ENCODE measurements around the gene NOX3. TPM values are rescaled to one million over a fixed set of nuclear protein-coding genes. Genes with fewer than 3 reads are reported as not detected.

Gene NOX3
- total RNA-seq, 1 donor from 2014 or later: not detected

DNA sequence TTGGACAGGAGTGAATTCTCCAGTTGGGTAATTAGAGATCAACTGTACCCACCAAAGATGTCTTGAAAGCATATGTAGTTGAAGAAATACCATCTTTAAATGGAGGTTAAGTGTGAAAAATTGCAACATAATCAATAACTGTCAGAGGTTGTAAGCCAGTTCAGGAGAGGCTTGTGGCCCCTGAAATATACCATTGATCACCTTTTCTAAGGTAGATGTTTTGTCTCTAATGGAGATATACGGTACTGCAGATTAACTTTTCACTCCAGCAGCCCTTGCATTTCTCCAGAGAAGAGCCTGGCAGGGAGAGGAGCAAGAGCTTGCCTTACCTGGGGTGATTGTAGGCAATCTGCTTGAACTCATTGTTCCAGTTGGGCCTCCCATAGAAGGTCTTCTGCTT is 48.8 kb downstream of the NOX3 start:
- TF ChIP-seq, protein P1, sequence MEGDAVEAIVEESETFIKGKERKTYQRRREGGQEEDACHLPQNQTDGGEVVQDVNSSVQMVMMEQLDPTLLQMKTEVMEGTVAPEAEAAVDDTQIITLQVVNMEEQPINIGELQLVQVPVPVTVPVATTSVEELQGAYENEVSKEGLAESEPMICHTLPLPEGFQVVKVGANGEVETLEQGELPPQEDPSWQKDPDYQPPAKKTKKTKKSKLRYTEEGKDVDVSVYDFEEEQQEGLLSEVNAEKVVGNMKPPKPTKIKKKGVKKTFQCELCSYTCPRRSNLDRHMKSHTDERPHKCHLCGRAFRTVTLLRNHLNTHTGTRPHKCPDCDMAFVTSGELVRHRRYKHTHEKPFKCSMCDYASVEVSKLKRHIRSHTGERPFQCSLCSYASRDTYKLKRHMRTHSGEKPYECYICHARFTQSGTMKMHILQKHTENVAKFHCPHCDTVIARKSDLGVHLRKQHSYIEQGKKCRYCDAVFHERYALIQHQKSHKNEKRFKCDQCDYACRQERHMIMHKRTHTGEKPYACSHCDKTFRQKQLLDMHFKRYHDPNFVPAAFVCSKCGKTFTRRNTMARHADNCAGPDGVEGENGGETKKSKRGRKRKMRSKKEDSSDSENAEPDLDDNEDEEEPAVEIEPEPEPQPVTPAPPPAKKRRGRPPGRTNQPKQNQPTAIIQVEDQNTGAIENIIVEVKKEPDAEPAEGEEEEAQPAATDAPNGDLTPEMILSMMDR (IDR thresholded peaks at IDR 0.05; ENCODE audit: borderline replicate concordance): no peak
- intact Hi-C loops (cut with micrococcal nuclease): no loop called here

DNA sequence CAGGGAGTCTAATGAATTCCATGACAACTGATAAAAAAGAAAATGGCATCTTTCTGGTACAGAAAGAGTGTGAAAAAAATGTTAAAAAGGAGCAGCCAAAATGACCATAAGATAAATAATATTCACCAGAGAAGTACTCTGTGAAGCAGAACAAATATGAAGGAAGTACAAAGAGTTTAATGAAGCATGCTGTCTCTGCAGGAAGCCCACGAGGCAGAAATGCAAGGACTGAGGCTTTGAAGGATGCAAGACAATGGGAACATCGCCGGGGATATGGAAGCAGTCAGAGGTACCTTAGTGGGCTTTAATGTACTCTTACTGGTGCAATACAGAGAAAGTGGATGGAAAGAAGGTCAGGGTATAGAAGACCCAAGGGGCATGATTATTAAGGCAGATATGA is 50.7 kb downstream of the NOX3 start:
- intact Hi-C loops (cut with micrococcal nuclease): no loop called here
- H3K4me1 ChIP-seq: no peaks in the 10 kb centered on the region
- no peaks in the 10 kb centered on the region for H3K36me3 ChIP-seq
- no peak overlapping the region for H3K27ac ChIP-seq (replicated peaks)
- no peak overlapping the region for H3K4me3 ChIP-seq
- no peaks in the 10 kb centered on the region for H3K27me3 ChIP-seq (ENCODE audit: low read depth)
- DNase-seq: no peak
- TF ChIP-seq, protein P1 (IDR thresholded peaks at IDR 0.05; ENCODE audit: borderline replicate concordance): no peak
- no peaks in the 10 kb centered on the region for H3K9me3 ChIP-seq (replicated peaks)

More for the DNA sequence above, 48.8 kb downstream of the NOX3 start:
- no peaks in the 10 kb centered on the region for H3K9me3 ChIP-seq (replicated peaks)
- no peaks in the 10 kb centered on the region for H3K4me1 ChIP-seq
- DNase-seq: no peak
- H3K27me3 ChIP-seq (ENCODE audit: low read depth): no peaks in the 10 kb centered on the region
- H3K27ac ChIP-seq (replicated peaks): no peak overlapping the region
- H3K4me3 ChIP-seq: no peak overlapping the region
- H3K36me3 ChIP-seq: no peaks in the 10 kb centered on the region

GRCh38 chr6:155402656-155403304 is 52.9 kb downstream of the NOX3 start:
- no peak for DNase-seq
- Histone ChIP-seq H3K27ac (replicated peaks) (no peak overlapping the region), H3K36me3 (no peaks in the 10 kb centered on the region), H3K9me3 (replicated peaks) (no peaks in the 10 kb centered on the region), H3K4me1 (no peaks in the 10 kb centered on the region), H3K4me3 (no peak overlapping the region), H3K27me3 (ENCODE audit: low read depth) (no peaks in the 10 kb centered on the region)
- intact Hi-C loops (cut with micrococcal nuclease): no loop called here
- TF ChIP-seq, protein P1 (IDR thresholded peaks at IDR 0.05; ENCODE audit: borderline replicate concordance): no peak

DNA sequence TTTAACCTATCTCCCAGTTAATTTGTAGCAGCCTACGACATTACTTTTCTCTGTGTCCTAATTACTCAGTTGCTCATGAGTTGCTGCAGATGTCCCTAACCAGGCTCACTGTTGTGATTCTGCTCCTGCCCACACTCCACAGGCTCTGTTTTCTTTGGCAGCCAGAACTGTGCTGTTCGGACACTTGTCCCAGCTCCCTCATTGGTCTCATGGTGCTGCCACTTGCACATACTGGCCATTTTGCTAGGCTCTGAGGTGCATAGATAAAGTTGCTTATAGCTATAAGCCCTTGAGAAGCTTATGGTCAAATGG is 55.0 kb downstream of the NOX3 start:
- DNase-seq: no peak
- Histone ChIP-seq H3K4me1 (no peaks in the 10 kb centered on the region), H3K27ac (replicated peaks) (no peak overlapping the region), H3K27me3 (ENCODE audit: low read depth) (no peaks in the 10 kb centered on the region), H3K36me3 (no peaks in the 10 kb centered on the region), H3K9me3 (replicated peaks) (no peaks in the 10 kb centered on the region), H3K4me3 (no peak overlapping the region)
- TF ChIP-seq, protein P1 (IDR thresholded peaks at IDR 0.05; ENCODE audit: borderline replicate concordance): no peak
- intact Hi-C loops (cut with micrococcal nuclease): no loop called here

GRCh38 chr6:155399745-155400653 is 55.6 kb downstream of the NOX3 start:
- Histone ChIP-seq H3K4me1 (no peaks in the 10 kb centered on the region), H3K36me3 (no peaks in the 10 kb centered on the region), H3K9me3 (replicated peaks) (no peaks in the 10 kb centered on the region), H3K27me3 (ENCODE audit: low read depth) (no peaks in the 10 kb centered on the region), H3K4me3 (no peak overlapping the region), H3K27ac (replicated peaks) (no peak overlapping the region)
- DNase-seq: no peak
- intact Hi-C loops (cut with micrococcal nuclease): no loop called here
- TF ChIP-seq, protein P1 (IDR thresholded peaks at IDR 0.05; ENCODE audit: borderline replicate concordance): no peak

Measured in left ventricle myocardium inferior (tissue), 1 donor.